Neural progenitor cell (in vitro differentiated cells): ENCODE measurements around the gene RAB37. TPM values are rescaled to one million over a fixed set of nuclear protein-coding genes. Genes with fewer than 3 reads are reported as not detected.

ENCODE experiments used
- DNase-seq: peaks from one replicate; pipeline ENCODE4 v3.0.0-alpha.2; 2016; ENCODE audit warnings: low spot score
- H2AFZ ChIP-seq: fragments of 200-600 bp; sonication (generic); replicated peaks from 2 replicates; pipeline ENCODE4 v1.6.1; 2016; ENCODE audit warnings: antibody characterized with exemption
- H3F3A ChIP-seq: fragments of 200-600 bp; sonication (generic); 2 replicates; pipeline ENCODE4 v1.6.1; 2016; ENCODE audit warnings: antibody characterized with exemption, low read depth
- H3K27ac ChIP-seq: fragments of 200-600 bp; sonication (generic); 2 replicates; pipeline ENCODE4 v1.5.1; 2016; ENCODE audit warnings: mild to moderate bottlenecking
- H3K27me3 ChIP-seq: fragments of 200-600 bp; sonication (generic); 2 replicates; pipeline ENCODE4 v1.6.1; 2016; ENCODE audit warnings: mild to moderate bottlenecking, moderate library complexity
- H3K36me3 ChIP-seq: fragments of 200-600 bp; sonication (generic); 2 replicates; pipeline ENCODE4 v1.5.1; 2016
- H3K4me1 ChIP-seq: fragments of 200-600 bp; sonication (generic); 2 replicates; pipeline ENCODE4 v1.6.1; 2016; ENCODE audit warnings: mixed run types
- H3K4me2 ChIP-seq: fragments of 200-600 bp; sonication (generic); 2 replicates; pipeline ENCODE4 v1.6.1; 2016
- H3K4me3 ChIP-seq: fragments of 200-600 bp; sonication (generic); 2 replicates; pipeline ENCODE4 v1.5.1; 2016
- H3K79me2 ChIP-seq: fragments of 200-600 bp; sonication (generic); 2 replicates; pipeline ENCODE4 v1.6.1; 2016; ENCODE audit warnings: low read depth
- H3K9ac ChIP-seq: fragments of 200-600 bp; sonication (generic); 2 replicates; pipeline ENCODE4 v1.6.1; 2016
- H3K9me3 ChIP-seq: fragments of 200-600 bp; sonication (generic); 2 replicates; pipeline ENCODE4 v1.5.1; 2016; ENCODE audit warnings: low read depth
- H4K20me1 ChIP-seq: fragments of 200-600 bp; sonication (generic); 2 replicates; pipeline ENCODE4 v1.6.1; 2016; ENCODE audit warnings: low read depth
- H3K27ac Mint-ChIP-seq: 3 replicates; pipeline ENCODE4 v1.8.0; 2021; ENCODE audit warnings: mixed read lengths
- H3K27me3 Mint-ChIP-seq: 2 replicates; pipeline ENCODE4 v1.8.0; 2022; ENCODE audit warnings: low read depth, mild to moderate bottlenecking, inconsistent platforms, moderate library complexity, mixed read lengths; ENCODE audit not compliant: insufficient read depth
- H3K36me3 Mint-ChIP-seq: 3 replicates; pipeline ENCODE4 v1.8.0; 2021; ENCODE audit warnings: mixed read lengths
- H3K4me1 Mint-ChIP-seq: 3 replicates; pipeline ENCODE4 v1.8.0; 2021; ENCODE audit warnings: mixed read lengths
- H3K4me3 Mint-ChIP-seq: 3 replicates; pipeline ENCODE4 v1.8.0; 2021; ENCODE audit warnings: mild to moderate bottlenecking, moderate library complexity, mixed read lengths
- H3K9me3 Mint-ChIP-seq: 3 replicates; pipeline ENCODE4 v1.8.0; 2020; ENCODE audit warnings: mixed read lengths
- CTCF ChIP-seq: fragments of 200-600 bp; sonication (generic); IDR thresholded peaks from 2 replicates; pipeline ENCODE4 v1.5.1; 2017; ENCODE audit warnings: antibody characterized with exemption, mild to moderate bottlenecking
- EZH2 ChIP-seq: fragments of 200-600 bp; sonication (generic); IDR thresholded peaks from 2 replicates; pipeline ENCODE4 v1.6.1; 2017; ENCODE audit warnings: antibody characterized with exemption, mild to moderate bottlenecking, moderate library complexity
- EZH2phosphoT487 ChIP-seq: fragments of 200-600 bp; sonication (generic); IDR thresholded peaks from 2 replicates; pipeline ENCODE4 v1.6.1; 2017; ENCODE audit warnings: antibody characterized with exemption
- total RNA-seq: library from RNA; depleted of rRNA; stranded (reverse); fragments of >200 nt; gene quantifications from 2 replicates; pipeline ENCODE4 v1.2.3, GENCODE V29; 2015; ENCODE audit warnings: low replicate concordance

Gene RAB37
- total RNA-seq, 1 donor from 2014 or later, result 1.5 TPM

- H3K27me3 ChIP-seq, result no peaks in the 10 kb centered on the region
- H3K4me3 ChIP-seq, result no peak overlapping the region
- H3K79me2 ChIP-seq, result peaks cover 94% of the 10 kb centered on the region
- peaks cover 33% of the 10 kb centered on the region for H3K4me1 ChIP-seq
- Mint-ChIP-seq H3K4me3 (no peak overlapping the region), H3K4me1 (peaks cover 22% of the 10 kb centered on the region), H3K36me3 (peaks cover 15% of the 10 kb centered on the region), H3K27me3 (peaks cover 8% of the 10 kb centered on the region), H3K27ac (no peak overlapping the region), H3K9me3 (no peaks in the 10 kb centered on the region)
- no peak for DNase-seq
- no peaks in the 10 kb centered on the region for H3K9me3 ChIP-seq
- no peak overlapping the region for H3K4me2 ChIP-seq
- H4K20me1 ChIP-seq, result peaks cover 74% of the 10 kb centered on the region
- H2AFZ ChIP-seq, result no peak overlapping the region
- TF ChIP-seq EZH2 (no peak), CTCF (no peak), EZH2phosphoT487 (no peak)
- no peak overlapping the region for H3K27ac ChIP-seq
- peaks cover 15% of the 10 kb centered on the region for H3F3A ChIP-seq
- H3K9ac ChIP-seq, result no peak overlapping the region
- H3K36me3 ChIP-seq, result no peaks in the 10 kb centered on the region
These were observed 15.9 kb downstream of the RAB37 start for GRCh38 chr17:74752822-74753401.

- Histone ChIP-seq H3K9ac (no peak overlapping the region), H3K27ac (no peak overlapping the region), H3K27me3 (no peaks in the 10 kb centered on the region), H3F3A (peaks cover 22% of the 10 kb centered on the region), H3K36me3 (no peaks in the 10 kb centered on the region), H3K9me3 (no peaks in the 10 kb centered on the region), H3K4me2 (no peak overlapping the region), H4K20me1 (peaks cover 80% of the 10 kb centered on the region), H3K79me2 (peaks cover 100% of the 10 kb centered on the region), H3K4me3 (no peak overlapping the region), H3K4me1 (peaks cover 50% of the 10 kb centered on the region), H2AFZ (no peak overlapping the region)
- Mint-ChIP-seq H3K27ac (no peak overlapping the region), H3K27me3 (peaks cover 8% of the 10 kb centered on the region), H3K36me3 (peaks cover 13% of the 10 kb centered on the region), H3K4me3 (no peak overlapping the region), H3K4me1 (peaks cover 27% of the 10 kb centered on the region), H3K9me3 (no peaks in the 10 kb centered on the region)
- DNase-seq, result no peak
- TF ChIP-seq CTCF (no peak), EZH2phosphoT487 (no peak), EZH2 (no peak)
These were observed 17.8 kb downstream of the RAB37 start for GRCh38 chr17:74754832-74755231.

DNA sequence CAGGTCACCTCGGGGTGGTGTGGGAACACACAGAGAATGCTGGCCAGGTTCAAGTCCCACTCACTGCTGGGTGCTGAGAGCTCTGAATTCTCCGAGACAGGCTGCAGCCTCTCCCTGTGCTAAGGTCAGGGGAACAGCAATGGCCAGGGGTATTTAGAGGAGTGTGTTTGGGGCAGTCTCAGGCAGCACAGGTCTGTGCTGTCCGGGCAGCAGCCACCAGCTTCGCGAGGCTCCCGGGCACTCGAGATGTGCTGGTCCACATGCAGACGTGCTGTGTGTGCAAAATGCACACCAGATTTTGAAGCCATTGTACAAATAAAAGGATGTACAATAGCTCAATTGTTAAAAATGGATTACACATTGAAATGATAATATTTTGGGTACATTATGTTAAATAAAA lies 18.5 kb downstream of the RAB37 start:
- H3K36me3 Mint-ChIP-seq, result peaks cover 12% of the 10 kb centered on the region
- no peaks in the 10 kb centered on the region for H3K9me3 ChIP-seq
- no peaks in the 10 kb centered on the region for H3K9me3 Mint-ChIP-seq
- H4K20me1 ChIP-seq, result peaks cover 78% of the 10 kb centered on the region
- peaks cover 99% of the 10 kb centered on the region for H3K79me2 ChIP-seq
- H2AFZ ChIP-seq, result no peak overlapping the region
- H3F3A ChIP-seq, result peaks cover 29% of the 10 kb centered on the region
- TF ChIP-seq EZH2 (no peak), CTCF (no peak), EZH2phosphoT487 (no peak)
- H3K4me1 Mint-ChIP-seq, result peaks cover 28% of the 10 kb centered on the region
- no peak overlapping the region for H3K27ac ChIP-seq
- no peaks in the 10 kb centered on the region for H3K36me3 ChIP-seq
- peaks cover 8% of the 10 kb centered on the region for H3K27me3 Mint-ChIP-seq
- H3K27me3 ChIP-seq, result no peaks in the 10 kb centered on the region
- no peak overlapping the region for H3K9ac ChIP-seq
- DNase-seq, result no peak
- H3K4me3 ChIP-seq, result no peak overlapping the region
- no peak overlapping the region for H3K4me2 ChIP-seq
- H3K27ac Mint-ChIP-seq, result no peak overlapping the region
- H3K4me1 ChIP-seq, result peaks cover 51% of the 10 kb centered on the region
- H3K4me3 Mint-ChIP-seq, result no peak overlapping the region
